Endothelial cell of umbilical vein (primary cell): Measurements from ENCODE around the gene ARPC2. TPM values are rescaled to one million over a fixed set of nuclear protein-coding genes. Genes with fewer than 3 reads are reported as not detected.

Source experiments
- BruUV-seq: library from RNA; stranded (reverse); fragments of 400-500 nt; replicated peaks from 2 replicates; lab custom pipeline; 2021; lab: Mats Ljungman, UMichigan
- CTCF ChIA-PET: fragments of 300-600, 350-600 bp; sonication (Branson Sonifier 250); formaldehyde crosslinking; loops from one replicate; lab custom pipeline; 2021; ENCODE audit warnings: antibody characterized with exemption, inconsistent platforms; lab: Charles Lee
- POLR2A ChIA-PET: fragments of 300-600, 350-600 bp; sonication (Branson Sonifier 250); formaldehyde crosslinking; loops from one replicate; lab custom pipeline; 2021; ENCODE audit warnings: antibody characterized with exemption, inconsistent platforms; lab: Charles Lee
- DNase-seq: peaks from one replicate; pipeline ENCODE4 v3.0.0-alpha.2; 2011; ENCODE audit warnings: low read depth, low spot score
- FAIRE-seq: peaks from 2 replicates; lab custom pipeline; 2011; peaks lifted over from hg19 to GRCh38; lab: Jason Lieb, UNC
- H2AFZ ChIP-seq: 2 replicates; pipeline ENCODE4 v1.6.0; 2012; ENCODE audit warnings: low read depth, low read length, control low read depth, inconsistent platforms
- H3K27ac ChIP-seq: 2 replicates; pipeline ENCODE4 v1.5.1; 2011; ENCODE audit warnings: low read depth, mild to moderate bottlenecking, control low read depth, low read length, moderate library complexity; ENCODE audit not compliant: insufficient read depth
- H3K27me3 ChIP-seq, 2 experiments: 2 replicates each; pipeline versions ENCODE4 v1.6.0 to v1.6.1; 2011; ENCODE audit warnings: low read length in 2 of 2, mixed read lengths in 1 of 2; ENCODE audit not compliant: control insufficient read depth in 2 of 2, insufficient read depth in 2 of 2
- H3K36me3 ChIP-seq, 2 experiments: 2 replicates in 1 of 2; 3 replicates in 1 of 2; pipeline ENCODE4 v1.5.1; 2011; ENCODE audit warnings: low read length in 2 of 2, mild to moderate bottlenecking in 1 of 2, moderate library complexity in 1 of 2; ENCODE audit not compliant: control insufficient read depth in 2 of 2, insufficient read depth in 2 of 2; ENCODE audit errors: extremely low read depth in 1 of 2
- H3K4me1 ChIP-seq: 3 replicates; pipeline ENCODE4 v1.5.1; 2011; ENCODE audit warnings: mild to moderate bottlenecking, low read length; ENCODE audit not compliant: control insufficient read depth, insufficient read depth; ENCODE audit errors: extremely low read depth
- H3K4me2 ChIP-seq: 2 replicates; pipeline ENCODE4 v1.6.1; 2011; ENCODE audit warnings: low read length, control low read depth, mixed read lengths; ENCODE audit not compliant: insufficient read depth
- H3K4me3 ChIP-seq, 3 experiments: fragments of 200-600 bp in 1 of 3; sonication (generic), shearing (Covaris generic) in 1 of 3; replicated peaks in 1 of 3; 2 replicates each; pipeline ENCODE4 v1.5.1; 2011 to 2016; ENCODE audit warnings: control low read depth in 3 of 3, low read length in 3 of 3, mild to moderate bottlenecking in 2 of 3, inconsistent platforms in 1 of 3, low read depth in 1 of 3, moderate library complexity in 1 of 3; ENCODE audit not compliant: insufficient read depth in 1 of 3
- H3K79me2 ChIP-seq: 2 replicates; pipeline ENCODE4 v1.6.0; 2012; ENCODE audit warnings: low read length, inconsistent platforms; ENCODE audit not compliant: control insufficient read depth, insufficient read depth
- H3K9ac ChIP-seq: replicated peaks from 2 replicates; pipeline ENCODE3; 2011; ENCODE audit warnings: low read length, control low read depth; ENCODE audit not compliant: insufficient read depth; ENCODE audit errors: extremely low read depth
- H3K9me1 ChIP-seq: replicated peaks from 3 replicates; pipeline ENCODE4 v1.6.0; 2011; ENCODE audit warnings: mild to moderate bottlenecking, low read length; ENCODE audit not compliant: control insufficient read depth, insufficient read depth; ENCODE audit errors: extremely low read depth
- H3K9me3 ChIP-seq: replicated peaks from 2 replicates; pipeline ENCODE4 v1.5.1; 2012; ENCODE audit warnings: low read length, inconsistent platforms; ENCODE audit not compliant: control insufficient read depth, insufficient read depth
- H4K20me1 ChIP-seq: replicated peaks from 2 replicates; pipeline ENCODE3; 2011; ENCODE audit warnings: mild to moderate bottlenecking, low read length; ENCODE audit not compliant: control insufficient read depth, insufficient read depth; ENCODE audit errors: extremely low read depth
- EZH2 ChIP-seq: IDR thresholded peaks from 2 replicates; pipeline ENCODE4 v1.6.1; 2012; ENCODE audit warnings: borderline replicate concordance, low read depth, mild to moderate bottlenecking, moderate library complexity, low read length, inconsistent platforms; ENCODE audit not compliant: severe bottlenecking
- FOS ChIP-seq: IDR thresholded peaks from 2 replicates; pipeline ENCODE4 v1.6.1; 2011; ENCODE audit warnings: mild to moderate bottlenecking, low read length, moderate library complexity, borderline replicate concordance; ENCODE audit not compliant: insufficient read depth
- GATA2 ChIP-seq: IDR thresholded peaks from 2 replicates; pipeline ENCODE4 v1.7.0; 2011; ENCODE audit warnings: low read depth, mild to moderate bottlenecking, moderate library complexity, mixed read lengths, low read length; ENCODE audit not compliant: insufficient read length, insufficient read depth
- JUN ChIP-seq: IDR thresholded peaks from 2 replicates; pipeline ENCODE4 v1.6.1; 2011; ENCODE audit warnings: borderline replicate concordance, low read depth; ENCODE audit not compliant: insufficient read length, insufficient read depth
- MYC ChIP-seq: IDR thresholded peaks from one replicate; pipeline ENCODE4 v1.6.1; 2011; ENCODE audit warnings: mild to moderate bottlenecking, low read depth, low read length
- POLR2A ChIP-seq: IDR thresholded peaks from 2 replicates; pipeline ENCODE4 v1.6.1; 2012; ENCODE audit warnings: low read depth, mild to moderate bottlenecking, control low read depth, low read length
- POLR2AphosphoS5 ChIP-seq: IDR thresholded peaks from 2 replicates; pipeline ENCODE4 v1.6.1; 2012; ENCODE audit warnings: low read depth, mild to moderate bottlenecking, control low read depth, low read length, moderate library complexity; ENCODE audit not compliant: insufficient read depth
- dilution Hi-C: fragments of 300-500 bp; cut with MboI; formaldehyde crosslinking; loops from one replicate; pipeline ENCODE4 v1.15.0; 2019; ENCODE audit warnings: low sequenced_read_pairs; ENCODE audit not compliant: extremely low pct_ligation_motif_present
- intact Hi-C: fragments of 100-400 bp; cut with micrococcal nuclease; formaldehyde crosslinking; loops from one replicate; pipeline ENCODE4 v1.10.0; 2022
- polyA plus RNA-seq, 4 experiments: library from polyadenylated mRNA; depleted of rRNA in 3 of 4; stranded (reverse) in 3 of 4; unstranded in 1 of 4; fragments of >200 nt; gene quantifications; 2 replicates each; pipeline versions ENCODE4 v1.2.1 to v1.2.3, GENCODE V29; 2011 to 2012; ENCODE audit warnings: missing spikeins in 1 of 4
- total RNA-seq: library from RNA; stranded (reverse); gene quantifications from 2 replicates; pipeline ENCODE4 v1.2.3, GENCODE V29; 2021
- TF ChIP-seq, protein P1 (sequence below), 2 donors: IDR thresholded peaks; 1 replicate in 1 of 2; 2 replicates in 1 of 2; pipeline ENCODE4 v1.5.1; 2011; ENCODE audit warnings: low read length in 2 of 2, mild to moderate bottlenecking in 2 of 2, moderate library complexity in 2 of 2, control low read depth in 1 of 2, inconsistent platforms in 1 of 2, low read depth in 1 of 2; ENCODE audit not compliant: insufficient read depth in 1 of 2; ENCODE audit errors: extremely low read depth in 1 of 2
- TF ChIP-seq, protein P2 (sequence below): IDR thresholded peaks from 2 replicates; pipeline ENCODE4 v1.6.1; 2011; ENCODE audit not compliant: insufficient read depth, insufficient read length

ARPC2 gene
- total and polyA plus RNA-seq, 2 donors (not counting 3 experiments of a cell fraction or from before 2014, with no cell fraction given) = 417 to 455 TPM

DNA sequence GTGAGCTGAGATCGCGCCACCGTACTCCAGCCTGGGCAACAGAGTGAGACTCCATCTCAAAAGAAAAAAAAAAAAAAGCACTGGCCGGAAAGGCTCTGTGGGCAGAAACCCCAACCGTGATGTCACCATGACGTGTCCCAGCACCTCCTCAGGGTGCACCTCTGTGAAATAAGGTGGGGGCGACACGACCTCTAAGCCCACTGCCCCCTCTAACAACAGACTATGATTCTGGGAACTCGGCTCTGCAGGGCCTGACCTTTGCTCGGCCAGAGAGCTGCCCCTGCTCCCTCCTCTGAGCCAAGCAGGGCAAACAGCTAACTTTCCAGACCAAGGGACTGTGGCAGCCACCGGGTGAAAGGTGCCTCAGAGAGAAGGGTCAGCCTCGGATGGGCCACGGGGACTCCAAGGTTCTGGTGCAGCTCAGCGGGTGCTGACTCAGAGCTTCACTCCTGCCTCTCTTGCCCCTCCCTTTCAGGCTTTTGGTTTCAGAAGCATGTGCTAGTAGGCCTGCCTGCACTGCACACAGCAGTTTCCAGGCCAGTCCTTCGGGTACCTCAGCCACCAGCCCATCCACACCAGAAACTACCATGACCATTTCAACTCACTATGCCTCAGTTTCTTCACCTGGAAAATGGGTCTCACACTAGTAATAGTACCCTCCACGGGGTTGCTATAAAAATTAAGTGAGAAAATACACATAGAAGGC, 67.3 kb downstream of the ARPC2 start:
- ChIA-PET POLR2A (no interaction called here), CTCF (interaction anchor here (0.6 to 1.1 kb wide), 4 partner anchors 11 to 112 kb away, joined by 3 to 4 read pairs (median 4); no protein-coding TSS in a partner anchor)
- DNase-seq = peak; percentile 34
- H3K9me1 ChIP-seq = no peaks in the 10 kb centered on the region
- dilution Hi-C loops (no loop called here), intact Hi-C loops (no loop called here)
- H3K4me3 ChIP-seq = no peak overlapping the region
- no peak overlapping the region for H3K9ac ChIP-seq
- H3K36me3 ChIP-seq = peaks cover 7 to 22% of the 10 kb centered on the region in 2 experiments
- no peaks in the 10 kb centered on the region for H4K20me1 ChIP-seq
- no peak for TF ChIP-seq MYC
- no peak for TF ChIP-seq POLR2AphosphoS5
- TF ChIP-seq, protein P1, sequence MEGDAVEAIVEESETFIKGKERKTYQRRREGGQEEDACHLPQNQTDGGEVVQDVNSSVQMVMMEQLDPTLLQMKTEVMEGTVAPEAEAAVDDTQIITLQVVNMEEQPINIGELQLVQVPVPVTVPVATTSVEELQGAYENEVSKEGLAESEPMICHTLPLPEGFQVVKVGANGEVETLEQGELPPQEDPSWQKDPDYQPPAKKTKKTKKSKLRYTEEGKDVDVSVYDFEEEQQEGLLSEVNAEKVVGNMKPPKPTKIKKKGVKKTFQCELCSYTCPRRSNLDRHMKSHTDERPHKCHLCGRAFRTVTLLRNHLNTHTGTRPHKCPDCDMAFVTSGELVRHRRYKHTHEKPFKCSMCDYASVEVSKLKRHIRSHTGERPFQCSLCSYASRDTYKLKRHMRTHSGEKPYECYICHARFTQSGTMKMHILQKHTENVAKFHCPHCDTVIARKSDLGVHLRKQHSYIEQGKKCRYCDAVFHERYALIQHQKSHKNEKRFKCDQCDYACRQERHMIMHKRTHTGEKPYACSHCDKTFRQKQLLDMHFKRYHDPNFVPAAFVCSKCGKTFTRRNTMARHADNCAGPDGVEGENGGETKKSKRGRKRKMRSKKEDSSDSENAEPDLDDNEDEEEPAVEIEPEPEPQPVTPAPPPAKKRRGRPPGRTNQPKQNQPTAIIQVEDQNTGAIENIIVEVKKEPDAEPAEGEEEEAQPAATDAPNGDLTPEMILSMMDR (IDR thresholded peaks at IDR 0.05; ENCODE audit: extremely low read depth in 1 of 2, insufficient read depth in 1 of 2, low read depth in 1 of 2, low read length in 2 of 2) = no peak
- no peak for TF ChIP-seq FOS
- TF ChIP-seq POLR2A = no peak
- TF ChIP-seq, protein P2, sequence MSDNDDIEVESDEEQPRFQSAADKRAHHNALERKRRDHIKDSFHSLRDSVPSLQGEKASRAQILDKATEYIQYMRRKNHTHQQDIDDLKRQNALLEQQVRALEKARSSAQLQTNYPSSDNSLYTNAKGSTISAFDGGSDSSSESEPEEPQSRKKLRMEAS = no peak
- TF ChIP-seq GATA2 = no peak
- TF ChIP-seq EZH2 = no peak
- TF ChIP-seq JUN = no peak
- H3K27me3 ChIP-seq = no peaks in the 10 kb centered on the region
- BruUV-seq = no TSS peak
- H3K27ac ChIP-seq = peak overlapping the region; percentile 15
- H3K4me2 ChIP-seq = no peak overlapping the region
- H3K4me1 ChIP-seq = peaks cover 55% of the 10 kb centered on the region
- FAIRE-seq = peak; percentile 26
- H3K79me2 ChIP-seq = peaks cover 64% of the 10 kb centered on the region
- no peak overlapping the region for H2AFZ ChIP-seq
- no peaks in the 10 kb centered on the region for H3K9me3 ChIP-seq
